ENCODE results near the gene VSTM4.

VSTM4 gene

DNA sequence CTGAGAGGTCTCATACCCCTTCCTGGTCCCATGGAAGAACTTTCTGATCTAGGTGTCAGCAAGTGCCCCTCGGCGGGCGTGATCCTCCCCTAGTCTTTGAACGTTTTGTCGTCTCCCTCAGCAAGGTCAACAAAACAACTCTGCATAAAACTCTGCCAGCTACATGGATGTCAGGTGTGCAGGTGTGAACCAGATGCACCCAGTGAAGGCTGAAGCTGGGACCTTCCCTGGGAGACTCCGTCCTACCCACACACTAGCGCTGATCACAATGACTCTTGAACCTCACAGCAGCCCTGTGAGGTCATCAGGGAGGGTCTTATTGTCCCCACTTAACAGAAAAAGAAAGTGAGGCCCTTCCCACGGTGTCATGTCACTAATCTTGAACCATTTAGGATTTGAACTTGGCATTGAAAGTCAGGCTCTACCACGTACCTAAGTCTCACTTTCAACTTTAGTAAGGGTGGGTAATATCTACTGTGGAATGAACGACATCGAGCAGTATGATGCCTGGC is 68.1 kb downstream of the VSTM4 start:
- no peak for DNase-seq (ENCODE audit: low read depth in 1 of 2, low spot score in 1 of 2)
- TF ChIP-seq, protein P1, sequence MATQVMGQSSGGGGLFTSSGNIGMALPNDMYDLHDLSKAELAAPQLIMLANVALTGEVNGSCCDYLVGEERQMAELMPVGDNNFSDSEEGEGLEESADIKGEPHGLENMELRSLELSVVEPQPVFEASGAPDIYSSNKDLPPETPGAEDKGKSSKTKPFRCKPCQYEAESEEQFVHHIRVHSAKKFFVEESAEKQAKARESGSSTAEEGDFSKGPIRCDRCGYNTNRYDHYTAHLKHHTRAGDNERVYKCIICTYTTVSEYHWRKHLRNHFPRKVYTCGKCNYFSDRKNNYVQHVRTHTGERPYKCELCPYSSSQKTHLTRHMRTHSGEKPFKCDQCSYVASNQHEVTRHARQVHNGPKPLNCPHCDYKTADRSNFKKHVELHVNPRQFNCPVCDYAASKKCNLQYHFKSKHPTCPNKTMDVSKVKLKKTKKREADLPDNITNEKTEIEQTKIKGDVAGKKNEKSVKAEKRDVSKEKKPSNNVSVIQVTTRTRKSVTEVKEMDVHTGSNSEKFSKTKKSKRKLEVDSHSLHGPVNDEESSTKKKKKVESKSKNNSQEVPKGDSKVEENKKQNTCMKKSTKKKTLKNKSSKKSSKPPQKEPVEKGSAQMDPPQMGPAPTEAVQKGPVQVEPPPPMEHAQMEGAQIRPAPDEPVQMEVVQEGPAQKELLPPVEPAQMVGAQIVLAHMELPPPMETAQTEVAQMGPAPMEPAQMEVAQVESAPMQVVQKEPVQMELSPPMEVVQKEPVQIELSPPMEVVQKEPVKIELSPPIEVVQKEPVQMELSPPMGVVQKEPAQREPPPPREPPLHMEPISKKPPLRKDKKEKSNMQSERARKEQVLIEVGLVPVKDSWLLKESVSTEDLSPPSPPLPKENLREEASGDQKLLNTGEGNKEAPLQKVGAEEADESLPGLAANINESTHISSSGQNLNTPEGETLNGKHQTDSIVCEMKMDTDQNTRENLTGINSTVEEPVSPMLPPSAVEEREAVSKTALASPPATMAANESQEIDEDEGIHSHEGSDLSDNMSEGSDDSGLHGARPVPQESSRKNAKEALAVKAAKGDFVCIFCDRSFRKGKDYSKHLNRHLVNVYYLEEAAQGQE (IDR thresholded peaks at IDR 0.05; ENCODE audit: insufficient replicate concordance, low read depth): no peak
- TF ChIP-seq SPI1 (IDR thresholded peaks at IDR 0.05; ENCODE audit: borderline replicate concordance, low read depth) (no peak), GABPA (IDR thresholded peaks at IDR 0.05; ENCODE audit: low read depth) (no peak), POLR2AphosphoS5 (IDR thresholded peaks at IDR 0.05; ENCODE audit: low read depth) (no peak)
- TF ChIP-seq, protein P2, sequence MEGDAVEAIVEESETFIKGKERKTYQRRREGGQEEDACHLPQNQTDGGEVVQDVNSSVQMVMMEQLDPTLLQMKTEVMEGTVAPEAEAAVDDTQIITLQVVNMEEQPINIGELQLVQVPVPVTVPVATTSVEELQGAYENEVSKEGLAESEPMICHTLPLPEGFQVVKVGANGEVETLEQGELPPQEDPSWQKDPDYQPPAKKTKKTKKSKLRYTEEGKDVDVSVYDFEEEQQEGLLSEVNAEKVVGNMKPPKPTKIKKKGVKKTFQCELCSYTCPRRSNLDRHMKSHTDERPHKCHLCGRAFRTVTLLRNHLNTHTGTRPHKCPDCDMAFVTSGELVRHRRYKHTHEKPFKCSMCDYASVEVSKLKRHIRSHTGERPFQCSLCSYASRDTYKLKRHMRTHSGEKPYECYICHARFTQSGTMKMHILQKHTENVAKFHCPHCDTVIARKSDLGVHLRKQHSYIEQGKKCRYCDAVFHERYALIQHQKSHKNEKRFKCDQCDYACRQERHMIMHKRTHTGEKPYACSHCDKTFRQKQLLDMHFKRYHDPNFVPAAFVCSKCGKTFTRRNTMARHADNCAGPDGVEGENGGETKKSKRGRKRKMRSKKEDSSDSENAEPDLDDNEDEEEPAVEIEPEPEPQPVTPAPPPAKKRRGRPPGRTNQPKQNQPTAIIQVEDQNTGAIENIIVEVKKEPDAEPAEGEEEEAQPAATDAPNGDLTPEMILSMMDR (IDR thresholded peaks at IDR 0.05; ENCODE audit: insufficient read depth, low read length): no peak
- peaks cover 3% of the 10 kb centered on the region for H3K27me3 ChIP-seq (ENCODE audit: insufficient read depth, poor library complexity, severe bottlenecking)
- H3K27ac ChIP-seq (replicated peaks): no peak overlapping the region
- no peak overlapping the region for H3K4me3 ChIP-seq (replicated peaks; ENCODE audit: insufficient read depth, low read length)

DNA sequence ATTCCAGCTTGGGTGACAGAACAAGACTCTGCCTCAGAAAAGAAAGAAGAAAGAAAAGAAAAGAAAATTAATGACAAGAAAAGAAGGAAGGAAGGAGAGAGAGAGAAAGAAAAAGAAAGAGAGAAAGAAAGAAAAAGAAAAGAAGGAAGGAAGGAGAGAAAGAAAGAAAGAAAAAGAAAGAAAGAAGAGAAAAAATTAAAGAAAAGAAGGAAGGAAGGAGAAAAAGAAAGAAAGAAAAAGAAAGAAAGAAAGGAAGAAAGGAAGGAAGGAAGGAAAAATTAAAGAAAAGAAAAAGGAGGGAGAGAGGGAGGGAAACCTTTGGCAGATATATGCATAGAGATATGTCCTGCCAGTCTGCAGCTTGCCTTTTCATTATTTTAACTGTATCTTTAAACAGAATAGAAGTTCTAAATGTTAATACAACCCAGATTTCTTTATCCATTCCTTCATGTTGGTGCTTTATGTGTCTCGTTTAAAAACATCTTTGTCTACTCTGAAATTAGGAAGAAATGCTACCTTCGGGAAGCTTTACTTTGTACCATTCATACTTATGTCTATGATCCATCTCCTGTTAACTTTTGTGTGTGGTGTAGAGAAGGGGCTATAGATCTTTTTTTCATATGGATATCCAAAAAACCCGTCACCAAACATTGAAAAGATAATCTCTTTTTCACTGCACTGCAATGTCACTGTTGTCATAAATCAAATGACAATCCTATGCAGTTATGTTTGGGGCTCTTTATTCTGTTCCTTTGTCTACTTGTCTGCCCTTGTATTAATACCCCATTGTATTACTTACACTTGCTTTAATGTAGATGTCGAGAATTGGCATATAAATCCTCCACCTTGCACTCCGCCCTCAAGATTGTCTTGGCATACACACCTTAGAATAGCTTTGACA is 70.8 kb downstream of the VSTM4 start:
- TF ChIP-seq SPI1 (IDR thresholded peaks at IDR 0.05; ENCODE audit: borderline replicate concordance, low read depth) (no peak), GABPA (IDR thresholded peaks at IDR 0.05; ENCODE audit: low read depth) (no peak), POLR2AphosphoS5 (IDR thresholded peaks at IDR 0.05; ENCODE audit: low read depth) (no peak)
- TF ChIP-seq, protein P1 (IDR thresholded peaks at IDR 0.05; ENCODE audit: insufficient replicate concordance, low read depth): no peak
- TF ChIP-seq, protein P2 (IDR thresholded peaks at IDR 0.05; ENCODE audit: insufficient read depth, low read length): no peak
- DNase-seq (ENCODE audit: low read depth in 1 of 2, low spot score in 1 of 2): no peak
- Histone ChIP-seq H3K4me3 (replicated peaks; ENCODE audit: insufficient read depth, low read length) (no peak overlapping the region), H3K27ac (replicated peaks) (no peak overlapping the region), H3K27me3 (ENCODE audit: insufficient read depth, poor library complexity, severe bottlenecking) (no peaks in the 10 kb centered on the region)

DNA sequence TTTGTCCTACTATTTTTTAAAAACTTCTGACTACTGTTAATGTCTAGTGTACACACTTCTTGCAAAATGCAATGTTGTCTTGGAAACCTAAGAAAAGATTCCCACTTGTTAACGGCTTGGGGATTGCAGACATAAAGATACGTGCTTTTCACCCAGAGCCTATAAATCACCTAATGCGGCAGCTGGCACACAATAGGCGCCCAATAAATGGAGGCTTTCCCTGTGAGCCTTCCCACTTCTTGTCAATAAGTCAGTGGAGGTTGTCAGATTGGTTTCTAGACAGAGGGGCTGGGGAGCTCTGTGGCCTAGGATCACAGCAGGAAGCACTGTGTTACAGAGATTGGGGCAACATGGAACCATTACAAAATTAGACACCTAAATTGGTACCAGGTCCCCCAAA is 74.7 kb downstream of the VSTM4 start:
- no peak overlapping the region for H3K27ac ChIP-seq (replicated peaks)
- H3K4me3 ChIP-seq (replicated peaks; ENCODE audit: insufficient read depth, low read length): no peak overlapping the region
- H3K27me3 ChIP-seq (ENCODE audit: insufficient read depth, poor library complexity, severe bottlenecking): no peaks in the 10 kb centered on the region
- DNase-seq (ENCODE audit: low read depth in 1 of 2, low spot score in 1 of 2): no peak
- TF ChIP-seq POLR2AphosphoS5 (IDR thresholded peaks at IDR 0.05; ENCODE audit: low read depth): no peak
- TF ChIP-seq, protein P1 (IDR thresholded peaks at IDR 0.05; ENCODE audit: insufficient replicate concordance, low read depth): no peak
- TF ChIP-seq, protein P2 (IDR thresholded peaks at IDR 0.05; ENCODE audit: insufficient read depth, low read length): no peak

All from HL-60 (cell line).